K562 (cell line): ENCODE data around the gene FBXW9. TPM values are rescaled to one million over a fixed set of nuclear protein-coding genes. Genes with fewer than 3 reads are reported as not detected.
A peak's percentile ranks its signal among the peaks of the same experiment; 100 is the strongest.

Source experiments
- ARNT ChIP-seq, 2 experiments: fragments of 450-650 bp; IDR thresholded peaks; 2 replicates each; pipeline ENCODE4 v1.6.1; 2016; ENCODE audit warnings: mild to moderate bottlenecking in 1 of 2
- CREBBP ChIP-seq: IDR thresholded peaks from one replicate; pipeline ENCODE4 v1.6.1; 2012; ENCODE audit warnings: low read depth, mild to moderate bottlenecking, control low read depth, inconsistent platforms, low read length
- ESRRA ChIP-seq: fragments of 450-650 bp; IDR thresholded peaks from 2 replicates; pipeline ENCODE4 v1.6.1; 2014; ENCODE audit warnings: low read depth, mild to moderate bottlenecking, moderate library complexity, borderline replicate concordance
- ETS2 ChIP-seq: IDR thresholded peaks from 2 replicates; pipeline ENCODE4 v1.6.1; 2016; ENCODE audit warnings: borderline replicate concordance, missing genetic modification characterization, mild to moderate bottlenecking, moderate library complexity, missing compliant biosample characterization; ENCODE audit not compliant: poor library complexity, severe bottlenecking
- FOXA1 ChIP-seq: fragments of 450-650 bp; IDR thresholded peaks from 2 replicates; pipeline ENCODE4 v1.6.1; 2016; ENCODE audit warnings: mild to moderate bottlenecking, borderline replicate concordance
- GTF2A2 ChIP-seq: IDR thresholded peaks from 2 replicates; pipeline ENCODE4 v1.6.1; 2016; ENCODE audit warnings: mild to moderate bottlenecking, missing genetic modification characterization, missing compliant biosample characterization
- JUNB ChIP-seq: fragments of 450-650 bp; formaldehyde crosslinking; conservative IDR thresholded peaks from 2 replicates; pipeline ENCODE4 v1.4.0; 2020; ENCODE audit warnings: mild to moderate bottlenecking
- MAFK ChIP-seq: IDR thresholded peaks from 2 replicates; pipeline ENCODE4 v1.6.1; 2011; ENCODE audit warnings: low read length, improper control_type of control experiment
- MBD2 ChIP-seq: sonication (generic); IDR thresholded peaks from 2 replicates; pipeline ENCODE4 v1.6.1; 2016; ENCODE audit warnings: low read depth, borderline replicate concordance
- NFATC3 ChIP-seq: fragments of 450-650 bp; IDR thresholded peaks from 2 replicates; pipeline ENCODE4 v1.6.1; 2017; ENCODE audit warnings: mild to moderate bottlenecking
- NFE2 ChIP-seq: IDR thresholded peaks from 2 replicates; pipeline ENCODE4 v1.6.1; 2014; ENCODE audit warnings: antibody characterized with exemption, low read depth
- NR2C2 ChIP-seq, 2 experiments: fragments of 200-800 bp in 1 of 2; sonication (Bioruptor generic) in 1 of 2; sonication (generic) in 1 of 2; formaldehyde crosslinking in 1 of 2; IDR thresholded peaks; 2 replicates each; pipeline versions ENCODE4 v1.6.1 to v1.8.0; 2016 to 2022; ENCODE audit warnings: mild to moderate bottlenecking in 1 of 2, missing compliant biosample characterization in 1 of 2, missing genetic modification characterization in 1 of 2, missing genetic modification reagents in 1 of 2
- RBFOX2 ChIP-seq: fragments of 200-400 bp; formaldehyde crosslinking; IDR thresholded peaks from 2 replicates; pipeline ENCODE4 v1.6.1; 2017; ENCODE audit warnings: low read depth, mild to moderate bottlenecking, low read length, moderate library complexity
- SIN3A ChIP-seq, 2 experiments: fragments of 150-350 bp in 1 of 2; IDR thresholded peaks; 2 replicates each; pipeline ENCODE4 v1.6.1; 2011 to 2016; ENCODE audit warnings: borderline replicate concordance in 2 of 2, low read depth in 2 of 2, low read length in 2 of 2, mild to moderate bottlenecking in 2 of 2, moderate library complexity in 2 of 2; ENCODE audit not compliant: control insufficient read depth in 1 of 2
- SMAD2 ChIP-seq: fragments of 150-350 bp; IDR thresholded peaks from 2 replicates; pipeline ENCODE4 v1.6.1; 2014; ENCODE audit warnings: low read depth, mild to moderate bottlenecking, low read length
- STAT5B ChIP-seq: fragments of 250-450 bp; sonication (Bioruptor Pico); IDR thresholded peaks from 2 replicates; pipeline ENCODE4 v1.8.0; 2021; ENCODE audit warnings: mild to moderate bottlenecking, inconsistent platforms
- ZNF311 ChIP-seq: fragments of 250-450 bp; sonication (Bioruptor Pico); IDR thresholded peaks from 2 replicates; pipeline ENCODE4 v1.4.0; 2020; ENCODE audit warnings: mild to moderate bottlenecking, moderate library complexity
- ZNF668 ChIP-seq: fragments of 250-450 bp; sonication (Bioruptor Pico); IDR thresholded peaks from 2 replicates; pipeline ENCODE4 v1.8.0; 2022; ENCODE audit warnings: mild to moderate bottlenecking, inconsistent platforms
- ZNF77 ChIP-seq: fragments of 250-450 bp; sonication (Bioruptor Pico); IDR thresholded peaks from 2 replicates; pipeline ENCODE4 v1.5.0; 2020
- polyA plus RNA-seq, 8 experiments: library from polyadenylated mRNA; depleted of rRNA in 4 of 8; stranded (reverse) in 5 of 8; unstranded in 3 of 8; fragments of >200 nt; fragmentation: Nextera tagmentation in 2 of 8; fragmentation: Illumina TruSeq in 1 of 8; extraction: Ambion mirVana in 2 of 8; extraction: Trizol in 1 of 8; gene quantifications; 2 replicates each; pipeline versions ENCODE4 v1.2.1 to v1.2.3, GENCODE V29; 2011 to 2014; ENCODE audit warnings: inconsistent platforms in 1 of 8, missing spikeins in 1 of 8
- total RNA-seq, 7 experiments: library from RNA; depleted of rRNA in 6 of 7; stranded (reverse); fragments of >200 nt in 6 of 7; fragmentation: Illumina TruSeq in 2 of 7; extraction: Trizol in 2 of 7; gene quantifications; 2 replicates each; pipeline versions ENCODE4 v1.2.1 to v1.2.3, GENCODE V29; 2011 to 2021; ENCODE audit warnings: low replicate concordance in 1 of 7
- TF ChIP-seq, protein P1 (sequence below), 2 experiments: IDR thresholded peaks; 2 replicates each; pipeline ENCODE4 v1.6.1; 2012; ENCODE audit warnings: improper control_type of control experiment in 2 of 2, low read depth in 2 of 2, low read length in 2 of 2, borderline replicate concordance in 1 of 2
- TF ChIP-seq, protein P2 (sequence below): sonication (generic); formaldehyde crosslinking; IDR thresholded peaks from 2 replicates; pipeline ENCODE4 v1.8.1; 2023; ENCODE audit warnings: missing genetic modification reagents, mild to moderate bottlenecking, borderline replicate concordance

Gene FBXW9
- total and polyA plus RNA-seq, 9 of the 15 experiments (the other 6 are each of a cell fraction or from before 2014, with no cell fraction given), result 0.23 to 21.7 (median 6.2) TPM

- 0 out of 2 replicates have a peak, but pooled peaks have one; percentile 47 for TF ChIP-seq MBD2
- TF ChIP-seq ZNF668 (CRISPR knock-in tag), result peak; percentile 38; the same call in 1 of the 2 replicates
- TF ChIP-seq MAFK, result no peak
- no peak for TF ChIP-seq CREBBP
- 0 out of 2 replicates have a peak, but pooled peaks have one; percentile 56 for TF ChIP-seq GTF2A2 (tag)
- TF ChIP-seq SMAD2, result no peak
- peak; percentile 96 for TF ChIP-seq RBFOX2
- no peak for TF ChIP-seq JUNB (CRISPR knock-in tag)
- no peak for TF ChIP-seq NR2C2 (CRISPR knock-in tag; IDR thresholded peaks at IDR 0.05)
- TF ChIP-seq NR2C2 (tag; IDR thresholded peaks at IDR 0.05), result peak; percentile 84
- TF ChIP-seq, protein P1, sequence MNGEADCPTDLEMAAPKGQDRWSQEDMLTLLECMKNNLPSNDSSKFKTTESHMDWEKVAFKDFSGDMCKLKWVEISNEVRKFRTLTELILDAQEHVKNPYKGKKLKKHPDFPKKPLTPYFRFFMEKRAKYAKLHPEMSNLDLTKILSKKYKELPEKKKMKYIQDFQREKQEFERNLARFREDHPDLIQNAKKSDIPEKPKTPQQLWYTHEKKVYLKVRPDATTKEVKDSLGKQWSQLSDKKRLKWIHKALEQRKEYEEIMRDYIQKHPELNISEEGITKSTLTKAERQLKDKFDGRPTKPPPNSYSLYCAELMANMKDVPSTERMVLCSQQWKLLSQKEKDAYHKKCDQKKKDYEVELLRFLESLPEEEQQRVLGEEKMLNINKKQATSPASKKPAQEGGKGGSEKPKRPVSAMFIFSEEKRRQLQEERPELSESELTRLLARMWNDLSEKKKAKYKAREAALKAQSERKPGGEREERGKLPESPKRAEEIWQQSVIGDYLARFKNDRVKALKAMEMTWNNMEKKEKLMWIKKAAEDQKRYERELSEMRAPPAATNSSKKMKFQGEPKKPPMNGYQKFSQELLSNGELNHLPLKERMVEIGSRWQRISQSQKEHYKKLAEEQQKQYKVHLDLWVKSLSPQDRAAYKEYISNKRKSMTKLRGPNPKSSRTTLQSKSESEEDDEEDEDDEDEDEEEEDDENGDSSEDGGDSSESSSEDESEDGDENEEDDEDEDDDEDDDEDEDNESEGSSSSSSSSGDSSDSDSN (IDR thresholded peaks at IDR 0.05; ENCODE audit: borderline replicate concordance in 1 of 2, low read depth in 2 of 2, low read length in 2 of 2), result peak in 1 of 2 experiments; percentile 83; a peak in 2 of 4 replicates
- no peak for TF ChIP-seq ARNT (IDR thresholded peaks at IDR 0.05)
- peak; percentile 43 to 75; a peak in 2 of 4 replicates for TF ChIP-seq SIN3A (IDR thresholded peaks at IDR 0.05; ENCODE audit: borderline replicate concordance in 2 of 2, control insufficient read depth in 1 of 2, low read depth in 2 of 2, low read length in 2 of 2)
- TF ChIP-seq FOXA1, result no peak
- no peak for TF ChIP-seq NFATC3
- no peak for TF ChIP-seq ETS2
- TF ChIP-seq ESRRA, result 0 out of 2 replicates have a peak, but pooled peaks have one; percentile 28
- TF ChIP-seq ZNF311 (CRISPR knock-in tag), result no peak
- no peak for TF ChIP-seq NFE2
- no peak for TF ChIP-seq STAT5B
- TF ChIP-seq, protein P2, sequence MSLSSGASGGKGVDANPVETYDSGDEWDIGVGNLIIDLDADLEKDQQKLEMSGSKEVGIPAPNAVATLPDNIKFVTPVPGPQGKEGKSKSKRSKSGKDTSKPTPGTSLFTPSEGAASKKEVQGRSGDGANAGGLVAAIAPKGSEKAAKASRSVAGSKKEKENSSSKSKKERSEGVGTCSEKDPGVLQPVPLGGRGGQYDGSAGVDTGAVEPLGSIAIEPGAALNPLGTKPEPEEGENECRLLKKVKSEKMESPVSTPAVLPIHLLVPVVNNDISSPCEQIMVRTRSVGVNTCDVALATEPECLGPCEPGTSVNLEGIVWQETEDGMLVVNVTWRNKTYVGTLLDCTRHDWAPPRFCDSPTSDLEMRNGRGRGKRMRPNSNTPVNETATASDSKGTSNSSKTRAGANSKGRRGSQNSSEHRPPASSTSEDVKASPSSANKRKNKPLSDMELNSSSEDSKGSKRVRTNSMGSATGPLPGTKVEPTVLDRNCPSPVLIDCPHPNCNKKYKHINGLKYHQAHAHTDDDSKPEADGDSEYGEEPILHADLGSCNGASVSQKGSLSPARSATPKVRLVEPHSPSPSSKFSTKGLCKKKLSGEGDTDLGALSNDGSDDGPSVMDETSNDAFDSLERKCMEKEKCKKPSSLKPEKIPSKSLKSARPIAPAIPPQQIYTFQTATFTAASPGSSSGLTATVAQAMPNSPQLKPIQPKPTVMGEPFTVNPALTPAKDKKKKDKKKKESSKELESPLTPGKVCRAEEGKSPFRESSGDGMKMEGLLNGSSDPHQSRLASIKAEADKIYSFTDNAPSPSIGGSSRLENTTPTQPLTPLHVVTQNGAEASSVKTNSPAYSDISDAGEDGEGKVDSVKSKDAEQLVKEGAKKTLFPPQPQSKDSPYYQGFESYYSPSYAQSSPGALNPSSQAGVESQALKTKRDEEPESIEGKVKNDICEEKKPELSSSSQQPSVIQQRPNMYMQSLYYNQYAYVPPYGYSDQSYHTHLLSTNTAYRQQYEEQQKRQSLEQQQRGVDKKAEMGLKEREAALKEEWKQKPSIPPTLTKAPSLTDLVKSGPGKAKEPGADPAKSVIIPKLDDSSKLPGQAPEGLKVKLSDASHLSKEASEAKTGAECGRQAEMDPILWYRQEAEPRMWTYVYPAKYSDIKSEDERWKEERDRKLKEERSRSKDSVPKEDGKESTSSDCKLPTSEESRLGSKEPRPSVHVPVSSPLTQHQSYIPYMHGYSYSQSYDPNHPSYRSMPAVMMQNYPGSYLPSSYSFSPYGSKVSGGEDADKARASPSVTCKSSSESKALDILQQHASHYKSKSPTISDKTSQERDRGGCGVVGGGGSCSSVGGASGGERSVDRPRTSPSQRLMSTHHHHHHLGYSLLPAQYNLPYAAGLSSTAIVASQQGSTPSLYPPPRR (CRISPR knock-in tag), result no peak
- no peak for TF ChIP-seq ZNF77 (CRISPR knock-in tag)
Measured at GRCh38 chr19:12681074-12681987, 15.1 kb downstream of the FBXW9 start, which contains the start of gene DHPS (continued).
